A673 (cell line): ENCODE measurements around the gene SELENOV.

Experiments
- EZH2 ChIP-seq: fragments of 200-600 bp; sonication (generic); IDR thresholded peaks from 2 replicates; pipeline ENCODE4 v1.6.1; 2017; ENCODE audit warnings: borderline replicate concordance, low read depth, mild to moderate bottlenecking, mixed read lengths, antibody characterized with exemption, low read length; ENCODE audit not compliant: poor library complexity, severe bottlenecking
- TF ChIP-seq, protein P1 (sequence below): fragments of 300-800, 200-600 bp; sonication (generic); conservative IDR thresholded peaks from 2 replicates; pipeline ENCODE4 v1.5.1; 2017; ENCODE audit warnings: low read depth, mild to moderate bottlenecking, antibody characterized with exemption, low read length, moderate library complexity, mixed read lengths

DNA sequence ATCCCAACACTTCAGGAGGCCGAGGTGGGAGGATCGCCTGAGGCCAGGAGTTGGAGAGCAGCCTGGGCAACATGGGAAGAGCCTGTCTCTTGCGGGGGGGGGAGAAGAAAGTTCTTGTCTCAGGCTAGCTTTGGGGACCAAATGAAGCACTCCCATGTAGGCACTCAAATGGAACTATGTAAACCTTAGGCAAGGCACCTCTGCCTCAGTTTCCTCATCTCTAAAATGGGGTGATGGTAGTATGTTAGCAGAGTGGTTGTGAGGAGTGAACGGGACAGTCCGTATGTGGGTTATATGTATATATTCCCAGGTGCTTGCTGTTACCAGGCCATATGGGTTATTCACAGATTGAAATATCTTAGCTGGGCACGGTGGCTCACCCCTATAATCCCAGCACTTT is 22.7 kb upstream of the SELENOV start:
- TF ChIP-seq, protein P1, sequence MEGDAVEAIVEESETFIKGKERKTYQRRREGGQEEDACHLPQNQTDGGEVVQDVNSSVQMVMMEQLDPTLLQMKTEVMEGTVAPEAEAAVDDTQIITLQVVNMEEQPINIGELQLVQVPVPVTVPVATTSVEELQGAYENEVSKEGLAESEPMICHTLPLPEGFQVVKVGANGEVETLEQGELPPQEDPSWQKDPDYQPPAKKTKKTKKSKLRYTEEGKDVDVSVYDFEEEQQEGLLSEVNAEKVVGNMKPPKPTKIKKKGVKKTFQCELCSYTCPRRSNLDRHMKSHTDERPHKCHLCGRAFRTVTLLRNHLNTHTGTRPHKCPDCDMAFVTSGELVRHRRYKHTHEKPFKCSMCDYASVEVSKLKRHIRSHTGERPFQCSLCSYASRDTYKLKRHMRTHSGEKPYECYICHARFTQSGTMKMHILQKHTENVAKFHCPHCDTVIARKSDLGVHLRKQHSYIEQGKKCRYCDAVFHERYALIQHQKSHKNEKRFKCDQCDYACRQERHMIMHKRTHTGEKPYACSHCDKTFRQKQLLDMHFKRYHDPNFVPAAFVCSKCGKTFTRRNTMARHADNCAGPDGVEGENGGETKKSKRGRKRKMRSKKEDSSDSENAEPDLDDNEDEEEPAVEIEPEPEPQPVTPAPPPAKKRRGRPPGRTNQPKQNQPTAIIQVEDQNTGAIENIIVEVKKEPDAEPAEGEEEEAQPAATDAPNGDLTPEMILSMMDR = no peak
- TF ChIP-seq EZH2 = no peak
